Esophagus muscularis mucosa (tissue), 4 donors: ENCODE data around the gene NOG. TPM values are rescaled to one million over a fixed set of nuclear protein-coding genes. Genes with fewer than 3 reads are reported as not detected.

Experiments
- DNase-seq: peaks from one replicate; pipeline ENCODE4 v3.0.0-alpha.2; 2017; ENCODE audit errors: extremely low spot score
- H3K27ac ChIP-seq, 4 donors: fragments of 200-600 bp; sonication (generic); replicated peaks in 1 of 4; 1 replicate in 3 of 4; 2 replicates in 1 of 4; pipeline ENCODE4 v1.5.1; 2016 to 2019; ENCODE audit warnings: mild to moderate bottlenecking in 1 of 4
- H3K27me3 ChIP-seq, 4 donors: fragments of 200-600 bp; sonication (generic); one replicate each; pipeline versions ENCODE4 v1.5.1 to v1.6.0; 2016 to 2019
- H3K36me3 ChIP-seq, 4 donors: fragments of 200-600 bp; sonication (generic); one replicate each; pipeline ENCODE4 v1.5.1; 2016 to 2019
- H3K4me1 ChIP-seq, 4 donors: fragments of 200-600 bp; sonication (generic); one replicate each; pipeline ENCODE4 v1.5.1; 2016 to 2019
- H3K4me3 ChIP-seq, 4 donors: fragments of 200-600 bp; sonication (generic); 1 replicate in 2 of 4; 2 replicates in 2 of 4; pipeline ENCODE4 v1.5.1; 2016 to 2019; ENCODE audit warnings: mild to moderate bottlenecking in 4 of 4, moderate library complexity in 1 of 4
- H3K9me3 ChIP-seq, 4 donors: fragments of 200-600 bp; sonication (generic); 1 replicate in 3 of 4; 2 replicates in 1 of 4; pipeline ENCODE4 v1.5.1; 2016 to 2019
- CTCF ChIP-seq, 3 experiments: fragments of 200-600 bp in 2 of 3; fragments of 450-650 bp in 1 of 3; sonication (generic) in 2 of 3; IDR thresholded peaks; one replicate each; pipeline ENCODE4 v1.5.1; 2017 to 2019; ENCODE audit warnings: antibody characterized with exemption in 3 of 3, mild to moderate bottlenecking in 2 of 3, moderate library complexity in 1 of 3
- EP300 ChIP-seq: sonication (generic); formaldehyde crosslinking; IDR thresholded peaks from one replicate; pipeline ENCODE4 v1.6.1; 2017; ENCODE audit warnings: antibody characterized with exemption
- POLR2A ChIP-seq: fragments of 450-650 bp; IDR thresholded peaks from one replicate; pipeline ENCODE4 v1.6.1; 2017; ENCODE audit warnings: antibody characterized with exemption, moderate library complexity, mild to moderate bottlenecking, low read depth
- POLR2AphosphoS5 ChIP-seq, 2 donors: sonication (generic); formaldehyde crosslinking; IDR thresholded peaks; one replicate each; pipeline ENCODE4 v1.6.1; 2017; ENCODE audit warnings: antibody characterized with exemption in 2 of 2
- WGBS: methylation state at CpG from one replicate; pipeline ENCODE4 v1.1.5; 2018; 5-methylcytosine and 5-hydroxymethylcytosine counted together
- intact Hi-C: fragments of 100-400 bp; cut with DNase I; formaldehyde crosslinking; loops from one replicate; pipeline ENCODE4 v1.15.1; 2023
- total RNA-seq, 4 donors: library from RNA; depleted of rRNA; stranded (reverse); fragments of >200 nt; gene quantifications; one replicate each; pipeline versions ENCODE4 v1.1.0 to v1.2.1, GENCODE V29; 2016

The NOG gene
- total RNA-seq, 4 donors from 2014 or later: 0.42 to 9.1 (median 6.7) TPM

GRCh38 chr17:56557682-56558081, 35.8 kb upstream of the NOG start:
- no peak for DNase-seq
- WGBS: 84% methylated on average over 2 of the region's 8 CpGs
- TF ChIP-seq EP300 (no peak), POLR2AphosphoS5 (IDR thresholded peaks at IDR 0.05) (no peak), POLR2A (no peak), CTCF (IDR thresholded peaks at IDR 0.05) (no peak)
- intact Hi-C loops: no loop called here
- H3K4me1 ChIP-seq: no peaks in the 10 kb centered on the region
- no peak overlapping the region for H3K27ac ChIP-seq
- no peaks in the 10 kb centered on the region for H3K9me3 ChIP-seq
- no peak overlapping the region for H3K4me3 ChIP-seq
- H3K36me3 ChIP-seq: no peaks in the 10 kb centered on the region
- no peaks in the 10 kb centered on the region for H3K27me3 ChIP-seq

DNA sequence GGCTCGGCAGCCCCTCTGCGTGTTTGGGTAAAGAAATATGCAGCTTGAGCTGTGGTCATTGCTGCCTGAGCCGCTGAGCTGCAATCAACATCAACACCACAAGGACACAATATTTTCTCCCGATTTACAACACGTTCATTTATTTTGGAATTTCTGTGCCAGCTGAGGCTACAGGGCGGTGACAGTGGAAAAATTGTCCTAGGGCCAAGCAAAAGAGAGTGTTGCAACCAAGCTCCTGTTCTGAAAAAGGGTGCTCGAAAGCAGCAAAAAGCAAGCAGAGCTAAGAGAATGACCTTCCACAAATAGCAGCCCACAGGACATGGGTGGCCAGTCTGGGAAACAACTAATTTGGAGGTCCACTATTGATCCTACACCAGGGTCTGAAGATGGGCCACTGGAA, 35.4 kb upstream of the NOG start:
- Histone ChIP-seq H3K9me3 (no peaks in the 10 kb centered on the region), H3K27ac (no peak overlapping the region), H3K27me3 (no peaks in the 10 kb centered on the region), H3K36me3 (no peaks in the 10 kb centered on the region), H3K4me1 (no peaks in the 10 kb centered on the region), H3K4me3 (no peak overlapping the region)
- DNase-seq: no peak
- intact Hi-C loops: no loop called here
- WGBS: 88% methylated on average over 7 of the region's 7 CpGs
- no peak for TF ChIP-seq POLR2AphosphoS5 (IDR thresholded peaks at IDR 0.05)

DNA sequence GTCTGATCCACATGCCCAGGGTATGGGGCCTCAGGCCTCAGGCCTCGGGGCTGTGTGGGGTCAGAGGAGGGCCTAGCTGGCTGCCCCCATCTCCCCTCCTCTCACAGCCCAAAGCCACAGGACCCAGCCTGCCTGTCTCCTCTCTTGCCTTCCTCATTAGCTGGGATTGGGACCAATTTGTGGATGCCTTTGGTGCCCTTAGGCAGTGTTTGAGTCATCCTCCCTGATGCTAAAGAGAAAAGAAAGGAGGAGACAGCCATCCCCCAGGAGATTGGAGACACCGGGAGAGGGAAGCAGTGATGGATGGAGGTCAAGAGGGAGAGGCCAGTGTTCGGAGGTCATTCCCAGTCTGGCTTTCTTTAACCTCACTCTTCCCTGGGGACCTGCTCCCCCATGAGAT, 23.3 kb upstream of the NOG start:
- 49% methylated on average over 3 of the region's 3 CpGs for WGBS
- H3K4me1 ChIP-seq: no peaks in the 10 kb centered on the region
- intact Hi-C loops: no loop called here
- TF ChIP-seq EP300 (no peak), CTCF (IDR thresholded peaks at IDR 0.05) (no peak), POLR2A (no peak), POLR2AphosphoS5 (IDR thresholded peaks at IDR 0.05) (no peak)
- DNase-seq: no peak
- H3K27me3 ChIP-seq: peaks cover 0 to 5% (median 0%) of the 10 kb centered on the region in 4 donors
- no peaks in the 10 kb centered on the region for H3K9me3 ChIP-seq
- H3K27ac ChIP-seq: no peak overlapping the region
- H3K4me3 ChIP-seq: no peak overlapping the region
- H3K36me3 ChIP-seq: no peaks in the 10 kb centered on the region

GRCh38 chr17:56571456-56571855, 22.0 kb upstream of the NOG start:
- Histone ChIP-seq H3K9me3 (no peaks in the 10 kb centered on the region), H3K4me3 (no peak overlapping the region), H3K27me3 (peaks cover 0 to 5% (median 0%) of the 10 kb centered on the region in 4 donors), H3K36me3 (no peaks in the 10 kb centered on the region), H3K4me1 (no peaks in the 10 kb centered on the region), H3K27ac (no peak overlapping the region)
- WGBS: 96% methylated on average over 1 of the region's 1 CpG
- DNase-seq: no peak
- no peak for TF ChIP-seq EP300
- intact Hi-C loops: no loop called here

DNA sequence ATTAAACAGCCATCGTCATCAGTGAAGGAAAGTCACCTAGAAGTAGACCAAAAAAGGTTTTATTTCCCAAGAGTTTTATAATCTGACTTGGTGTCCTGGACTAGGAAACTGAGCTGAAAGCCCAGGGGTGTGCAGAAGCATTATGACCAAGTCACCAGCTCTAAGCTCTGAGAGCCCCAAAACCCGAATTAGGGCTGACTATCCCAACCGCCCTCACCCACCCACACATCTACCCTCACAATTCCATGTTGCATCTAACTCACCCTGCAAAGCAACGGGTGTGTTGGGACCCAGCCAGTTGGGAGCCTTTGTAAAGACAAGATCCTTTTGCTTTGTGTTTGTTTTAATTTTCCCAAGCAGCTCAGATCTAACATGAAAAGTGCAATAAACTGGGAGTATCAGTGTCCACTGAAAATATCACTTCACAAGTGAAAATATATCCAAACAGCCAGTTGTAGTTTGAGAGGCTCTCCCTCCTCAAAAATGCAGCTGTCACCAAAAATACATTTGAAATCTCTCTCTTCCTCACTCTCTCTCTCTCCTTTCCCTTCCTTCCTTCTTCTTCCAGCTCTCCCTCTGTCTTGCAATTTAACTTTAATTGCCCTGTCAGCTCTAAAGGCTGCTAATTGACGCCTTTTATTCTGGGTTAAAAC, 16.2 kb upstream of the NOG start:
- DNase-seq: no peak
- TF ChIP-seq POLR2A (no peak), EP300 (no peak)
- H3K4me3 ChIP-seq: peak overlapping the region; percentile 12 to 26 (median 24)
- no peaks in the 10 kb centered on the region for H3K27me3 ChIP-seq
- peaks cover 5 to 17% (median 12%) of the 10 kb centered on the region in 4 donors for H3K4me1 ChIP-seq
- intact Hi-C loops: no loop called here
- no peak overlapping the region for H3K27ac ChIP-seq
- no peaks in the 10 kb centered on the region for H3K36me3 ChIP-seq
- H3K9me3 ChIP-seq: no peaks in the 10 kb centered on the region
- 31% methylated on average over 5 of the region's 5 CpGs for WGBS

DNA sequence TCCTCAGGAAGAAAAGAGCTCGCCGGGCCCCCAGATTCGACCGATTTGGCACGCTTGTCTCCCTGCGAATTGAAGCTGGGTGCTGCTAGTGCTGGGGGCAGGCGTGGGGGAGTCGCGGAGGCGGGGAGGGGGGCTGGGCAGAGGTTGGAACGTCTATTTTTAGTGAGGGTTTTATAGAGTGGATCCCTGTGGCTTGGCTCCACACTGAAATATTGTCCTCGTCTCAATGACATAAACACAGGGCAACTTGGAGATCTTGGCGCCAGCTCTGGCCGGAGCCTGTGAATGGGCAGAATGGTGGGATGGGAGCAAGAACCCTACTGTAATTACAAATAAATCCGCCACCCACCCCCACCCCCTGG, 15.7 kb upstream of the NOG start:
- no peak overlapping the region for H3K27ac ChIP-seq
- H3K4me1 ChIP-seq: peaks cover 5 to 17% (median 12%) of the 10 kb centered on the region in 4 donors
- H3K27me3 ChIP-seq: no peaks in the 10 kb centered on the region
- 15% methylated on average over 15 of the region's 15 CpGs for WGBS
- no peak for TF ChIP-seq POLR2A
- no peak for TF ChIP-seq CTCF (IDR thresholded peaks at IDR 0.05)
- TF ChIP-seq EP300: no peak
- TF ChIP-seq POLR2AphosphoS5 (IDR thresholded peaks at IDR 0.05): no peak
- H3K9me3 ChIP-seq: no peaks in the 10 kb centered on the region
- intact Hi-C loops: no loop called here
- H3K4me3 ChIP-seq: peak overlapping the region; percentile 12 to 26 (median 24)
- no peaks in the 10 kb centered on the region for H3K36me3 ChIP-seq
- no peak for DNase-seq
